HCT116 (cell line): ENCODE data around the gene RNPEP. TPM values are rescaled to one million over a fixed set of nuclear protein-coding genes. Genes with fewer than 3 reads are reported as not detected.

Source experiments
- ATAC-seq: fragments of 200-7000 bp; cut with Tn5 transposase; 2 replicates; pipeline ENCODE4 v1.9.1; 2020; ENCODE audit warnings: mild to moderate bottlenecking, moderate library complexity
- BruUV-seq: library from RNA; stranded (reverse); fragments of 400-500 nt; replicated peaks from 2 replicates; lab custom pipeline; 2021; lab: Mats Ljungman, UMichigan
- CTCF ChIA-PET: fragments of 300-600 bp; sonication (Branson Sonifier 250); formaldehyde crosslinking; loops from one replicate; lab custom pipeline; 2021; ENCODE audit warnings: antibody characterized with exemption; lab: Charles Lee
- POLR2A ChIA-PET: fragments of 300-600, 350-600 bp; sonication (Branson Sonifier 250); formaldehyde crosslinking; loops from one replicate; lab custom pipeline; 2021; ENCODE audit warnings: antibody characterized with exemption; lab: Charles Lee
- RAD21 ChIA-PET, 2 experiments: fragments of 300-600 bp; sonication (Branson Sonifier 250); formaldehyde crosslinking; loops; one replicate each; lab custom pipeline; 2023; ENCODE audit warnings: low total read pairs in 2 of 2; ENCODE audit not compliant: uncharacterized antibody in 2 of 2, unreplicated experiment in 2 of 2, low non-redundant PET in 1 of 2; lab: Charles Lee
- DNase-seq: peaks from one replicate; pipeline ENCODE4 v3.0.0-alpha.2; 2010; ENCODE audit warnings: low read depth, low spot score
- H2AFZ ChIP-seq: fragments of 200-600 bp; shearing (Covaris generic), sonication (generic); 2 replicates; pipeline ENCODE4 v1.6.1; 2017; ENCODE audit warnings: low read depth, mixed run types, mixed read lengths, antibody characterized with exemption, low read length; ENCODE audit not compliant: poor library complexity, severe bottlenecking
- H3K27ac ChIP-seq: 2 replicates; pipeline ENCODE4 v1.5.1; 2012; ENCODE audit warnings: low read depth, low read length
- H3K27me3 ChIP-seq: fragments of 200-600 bp; sonication (generic); 2 replicates; pipeline ENCODE4 v1.6.1; 2016; ENCODE audit warnings: mixed run types, low read length, mixed read lengths; ENCODE audit not compliant: insufficient read depth
- H3K36me3 ChIP-seq, 2 experiments: fragments of 200-500 bp in 1 of 2; fragments of 200-600 bp in 1 of 2; sonication (Bioruptor generic) in 1 of 2; sonication (generic) in 1 of 2; 2 replicates each; pipeline versions ENCODE4 v1.5.1 to v1.6.1; 2014 to 2016; ENCODE audit warnings: low read length in 2 of 2, inconsistent platforms in 1 of 2, mixed read lengths in 1 of 2, mixed run types in 1 of 2; ENCODE audit not compliant: insufficient read depth in 2 of 2, control insufficient read depth in 1 of 2
- H3K4me1 ChIP-seq, 2 experiments: fragments of 200-600 bp in 1 of 2; sonication (generic) in 1 of 2; 2 replicates each; pipeline versions ENCODE4 v1.5.1 to v1.6.1; 2012 to 2017; ENCODE audit warnings: low read length in 2 of 2, inconsistent platforms in 1 of 2, mild to moderate bottlenecking in 1 of 2, mixed read lengths in 1 of 2, mixed run types in 1 of 2, moderate library complexity in 1 of 2; ENCODE audit not compliant: insufficient read depth in 2 of 2, control insufficient read depth in 1 of 2
- H3K4me2 ChIP-seq: fragments of 200-600 bp; sonication (generic); 2 replicates; pipeline ENCODE4 v1.6.1; 2017; ENCODE audit warnings: mixed run types, low read length, mixed read lengths
- H3K4me3 ChIP-seq, 2 experiments: fragments of 200-600 bp in 1 of 2; sonication (generic) in 1 of 2; replicated peaks in 1 of 2; 2 replicates each; pipeline ENCODE4 v1.5.1; 2011 to 2016; ENCODE audit warnings: low read length in 2 of 2, control low read depth in 1 of 2, low read depth in 1 of 2, mild to moderate bottlenecking in 1 of 2, mixed read lengths in 1 of 2, mixed run types in 1 of 2
- H3K79me2 ChIP-seq: fragments of 200-600 bp; sonication (generic); 2 replicates; pipeline ENCODE4 v1.6.1; 2017; ENCODE audit warnings: mild to moderate bottlenecking, mixed run types, low read length, moderate library complexity, mixed read lengths; ENCODE audit not compliant: insufficient read depth
- H3K9ac ChIP-seq: fragments of 200-600 bp; sonication (generic); 2 replicates; pipeline ENCODE4 v1.6.1; 2016; ENCODE audit warnings: low read length, mixed read lengths
- H3K9me2 ChIP-seq: fragments of 200-600 bp; sonication (generic), shearing (Covaris generic); 2 replicates; pipeline ENCODE4 v1.6.1; 2017; ENCODE audit warnings: mixed run types, mild to moderate bottlenecking, moderate library complexity; ENCODE audit not compliant: insufficient read depth
- H3K9me3 ChIP-seq, 2 experiments: fragments of 200-500 bp in 1 of 2; fragments of 200-600 bp in 1 of 2; sonication (Bioruptor generic) in 1 of 2; sonication (generic) in 1 of 2; 2 replicates each; pipeline ENCODE4 v1.6.1; 2014 to 2017; ENCODE audit warnings: low read length in 2 of 2, mixed read lengths in 2 of 2, inconsistent platforms in 1 of 2, low read depth in 1 of 2, mild to moderate bottlenecking in 1 of 2, mixed run types in 1 of 2, moderate library complexity in 1 of 2; ENCODE audit not compliant: control insufficient read depth in 1 of 2, insufficient read depth in 1 of 2
- H4K20me1 ChIP-seq: fragments of 200-600 bp; sonication (generic), shearing (Covaris generic); 2 replicates; pipeline ENCODE4 v1.6.1; 2017; ENCODE audit warnings: mixed run types, mild to moderate bottlenecking, moderate library complexity; ENCODE audit not compliant: insufficient read depth
- CBX3 ChIP-seq: IDR thresholded peaks from 2 replicates; pipeline ENCODE4 v1.6.1; 2012; ENCODE audit warnings: low read depth
- CEBPB ChIP-seq: IDR thresholded peaks from 2 replicates; pipeline ENCODE4 v1.6.1; 2012; ENCODE audit warnings: low read depth
- EGR1 ChIP-seq: IDR thresholded peaks from 2 replicates; pipeline ENCODE4 v1.6.1; 2012; ENCODE audit warnings: low read depth
- JUND ChIP-seq: IDR thresholded peaks from 2 replicates; pipeline ENCODE4 v1.6.1; 2012
- POLR2AphosphoS5 ChIP-seq: IDR thresholded peaks from 2 replicates; pipeline ENCODE4 v1.6.1; 2011; ENCODE audit warnings: mild to moderate bottlenecking, low read depth, low read length, moderate library complexity
- RAD21 ChIP-seq: IDR thresholded peaks from 2 replicates; pipeline ENCODE4 v1.6.1; 2012; ENCODE audit warnings: low read depth, mild to moderate bottlenecking
- REST ChIP-seq: IDR thresholded peaks from 2 replicates; pipeline ENCODE4 v1.6.1; 2012; ENCODE audit warnings: low read depth
- SP1 ChIP-seq: IDR thresholded peaks from 2 replicates; pipeline ENCODE4 v1.6.1; 2012; ENCODE audit warnings: low read depth
- YY1 ChIP-seq: IDR thresholded peaks from 2 replicates; pipeline ENCODE4 v1.6.1; 2011; ENCODE audit warnings: low read length, low read depth, moderate library complexity, mild to moderate bottlenecking; ENCODE audit not compliant: insufficient replicate concordance; ENCODE audit errors: extremely low read depth
- ZNF274 ChIP-seq: fragments of 200-500 bp; sonication (Bioruptor generic); IDR thresholded peaks from 2 replicates; pipeline ENCODE4 v1.6.1; 2014; ENCODE audit warnings: mild to moderate bottlenecking, low read depth, low read length, inconsistent platforms
- intact Hi-C: fragments of 100-400 bp; cut with micrococcal nuclease; formaldehyde crosslinking; loops from 2 replicates; pipeline ENCODE4 v1.10.0; 2022
- total RNA-seq: library from RNA; stranded (reverse); gene quantifications from one replicate; pipeline ENCODE4 v1.2.1, GENCODE V29; 2021; ENCODE audit not compliant: unreplicated experiment
- TF ChIP-seq, protein P1 (sequence below): IDR thresholded peaks from 2 replicates; pipeline ENCODE4 v1.6.1; 2012

The RNPEP gene
- total RNA-seq, 1 experiment from 2014 or later: 85.9 TPM

- ATAC-seq (peak; percentile 7; the same call in 1 of the 2 replicates), DNase-seq (no peak)
- H3K9me3 ChIP-seq: no peaks in the 10 kb centered on the region
- no peaks in the 10 kb centered on the region for H3K36me3 ChIP-seq
- H3K27ac ChIP-seq: peak overlapping the region; percentile 63
- H3K79me2 ChIP-seq: no peaks in the 10 kb centered on the region
- H3K4me2 ChIP-seq: peak overlapping the region; percentile 58
- no TSS peak for BruUV-seq
- intact Hi-C loops: no loop called here
- H3K27me3 ChIP-seq: no peaks in the 10 kb centered on the region
- POLR2A ChIA-PET: interaction anchor here (1.3 to 4.2 kb wide), 6 partner anchors 11 to 60 kb away, joined by 3 to 28 read pairs (median 9); partner anchors contain the start of gene ELF3
- no peak overlapping the region for H2AFZ ChIP-seq
- CTCF ChIA-PET: interaction anchor here (0.8 kb wide), 1 partner anchor 11 kb away, joined by 3 read pairs; no protein-coding TSS in a partner anchor
- H4K20me1 ChIP-seq: no peaks in the 10 kb centered on the region
- H3K4me1 ChIP-seq: peaks cover 47 to 78% of the 10 kb centered on the region in 2 experiments
- no peak overlapping the region for H3K4me3 ChIP-seq
- H3K9ac ChIP-seq: 0 out of 2 replicates have a peak overlapping the region, but pooled peaks have one; percentile 35
- no peaks in the 10 kb centered on the region for H3K9me2 ChIP-seq
- TF ChIP-seq REST (no peak), YY1 (no peak), POLR2AphosphoS5 (no peak)
- RAD21 ChIA-PET: no interaction called here
Measured at GRCh38 chr1:202045705-202046104, 63.3 kb downstream of the RNPEP start.

- RAD21 ChIA-PET: no interaction called here
- H3K79me2 ChIP-seq: no peaks in the 10 kb centered on the region
- intact Hi-C loops: no loop called here
- DNase-seq (no peak), ATAC-seq (peak; percentile 39)
- no peaks in the 10 kb centered on the region for H3K27me3 ChIP-seq
- H3K9me2 ChIP-seq: no peaks in the 10 kb centered on the region
- BruUV-seq: no TSS peak
- no peaks in the 10 kb centered on the region for H3K9me3 ChIP-seq
- no peak overlapping the region for H2AFZ ChIP-seq
- H3K4me2 ChIP-seq: peak overlapping the region; percentile 58
- TF ChIP-seq JUND (0 out of 2 replicates have a peak, but pooled peaks have one; percentile 48), YY1 (peak; percentile 47), ZNF274 (no peak), CBX3 (peak; percentile 54; the same call in 1 of the 2 replicates), POLR2AphosphoS5 (peak; percentile 35; the same call in 1 of the 2 replicates), CEBPB (no peak), EGR1 (no peak), RAD21 (peak; percentile 11; the same call in 1 of the 2 replicates), SP1 (peak; percentile 97)
- TF ChIP-seq, protein P1, sequence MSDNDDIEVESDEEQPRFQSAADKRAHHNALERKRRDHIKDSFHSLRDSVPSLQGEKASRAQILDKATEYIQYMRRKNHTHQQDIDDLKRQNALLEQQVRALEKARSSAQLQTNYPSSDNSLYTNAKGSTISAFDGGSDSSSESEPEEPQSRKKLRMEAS: no peak; the same call in 1 of the 2 replicates
- no peaks in the 10 kb centered on the region for H4K20me1 ChIP-seq
- peaks cover 47 to 79% of the 10 kb centered on the region in 2 experiments for H3K4me1 ChIP-seq
- POLR2A ChIA-PET: interaction anchor here (1.3 to 4.2 kb wide), 8 partner anchors 11 to 60 kb away, joined by 3 to 28 read pairs (median 6); partner anchors contain the start of gene ELF3
- H3K36me3 ChIP-seq: no peaks in the 10 kb centered on the region
- peak overlapping the region; percentile 63 for H3K27ac ChIP-seq
- CTCF ChIA-PET: interaction anchor here (0.8 to 1.2 kb wide), 2 partner anchors 11 to 36 kb away, joined by 3 to 4 read pairs; partner anchors contain the start of gene ELF3
- H3K9ac ChIP-seq: peak overlapping the region; percentile 35; the same call in 1 of the 2 replicates
- H3K4me3 ChIP-seq: peak overlapping the region in 1 of 2 experiments; percentile 15; a peak in 1 of 4 replicates
Measured at GRCh38 chr1:202046227-202046626, 63.8 kb downstream of the RNPEP start.
